Activated effector memory CD4-positive, alpha-beta T cell treated with anti-CD3 and anti-CD28 coated beads, Interleukin-2, amount 50 U/mL, for 16 hours (primary cell): ENCODE data around the gene TMEM250.

Source experiments
- DNase-seq: peaks from one replicate; pipeline ENCODE4 v3.0.0-alpha.2; 2020

Gene TMEM250

DNA sequence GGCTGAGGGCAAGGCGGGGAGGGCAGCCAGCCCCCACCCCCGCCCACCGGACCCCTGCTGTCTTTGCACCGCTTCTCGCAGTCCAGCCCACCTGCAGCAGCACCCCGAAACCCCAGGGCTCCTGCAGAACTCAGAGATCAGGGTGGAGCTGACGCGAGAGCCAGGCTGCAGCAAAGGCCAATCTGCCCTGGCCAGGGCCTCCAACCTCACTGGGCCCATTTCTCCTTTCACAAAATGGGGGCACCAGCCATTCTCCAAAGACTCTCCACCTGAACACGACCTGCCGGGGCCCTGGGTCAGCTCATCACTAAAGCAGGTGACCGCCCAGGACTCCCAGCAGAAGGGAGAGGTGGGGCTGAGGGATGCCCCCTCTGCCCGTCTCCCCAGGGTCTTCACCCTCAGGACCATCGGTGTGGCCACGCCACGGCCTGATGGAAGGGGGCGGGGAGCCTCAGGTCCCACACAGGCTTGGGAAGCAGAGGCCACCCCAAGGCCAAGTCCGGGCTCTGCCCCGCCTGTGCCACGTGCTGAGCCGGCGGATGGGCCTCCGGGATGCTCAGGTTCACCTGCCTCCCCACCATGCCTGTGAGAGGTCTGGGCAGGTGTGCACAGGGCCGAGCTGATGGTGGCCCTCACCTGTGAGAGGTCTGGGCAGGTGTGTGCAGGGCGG, 36.7 kb downstream of the TMEM250 start:
- DNase-seq = no peak

- DNase-seq = no peak
These were observed 37.4 kb downstream of the TMEM250 start for GRCh38 chr9:136081113-136081825.

- no peak for DNase-seq
These were observed 38.0 kb downstream of the TMEM250 start for GRCh38 chr9:136080716-136081112.

DNA sequence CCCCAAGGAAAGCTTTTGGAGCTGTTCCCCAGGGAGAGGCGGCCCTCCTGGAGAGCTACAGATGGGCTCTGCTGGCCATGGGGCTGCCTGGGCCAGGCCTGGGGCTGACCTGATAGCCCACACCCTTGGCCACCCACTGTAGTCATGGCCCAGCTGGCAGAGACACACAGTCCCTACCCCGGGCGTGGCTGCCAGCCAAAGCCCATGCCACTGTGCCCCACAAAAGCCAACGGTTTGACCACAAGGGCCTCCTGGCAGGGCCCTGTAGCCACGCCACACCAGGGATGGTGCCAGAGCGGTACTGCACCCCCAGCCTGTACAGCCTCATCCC, 38.8 kb downstream of the TMEM250 start:
- DNase-seq = no peak

DNA sequence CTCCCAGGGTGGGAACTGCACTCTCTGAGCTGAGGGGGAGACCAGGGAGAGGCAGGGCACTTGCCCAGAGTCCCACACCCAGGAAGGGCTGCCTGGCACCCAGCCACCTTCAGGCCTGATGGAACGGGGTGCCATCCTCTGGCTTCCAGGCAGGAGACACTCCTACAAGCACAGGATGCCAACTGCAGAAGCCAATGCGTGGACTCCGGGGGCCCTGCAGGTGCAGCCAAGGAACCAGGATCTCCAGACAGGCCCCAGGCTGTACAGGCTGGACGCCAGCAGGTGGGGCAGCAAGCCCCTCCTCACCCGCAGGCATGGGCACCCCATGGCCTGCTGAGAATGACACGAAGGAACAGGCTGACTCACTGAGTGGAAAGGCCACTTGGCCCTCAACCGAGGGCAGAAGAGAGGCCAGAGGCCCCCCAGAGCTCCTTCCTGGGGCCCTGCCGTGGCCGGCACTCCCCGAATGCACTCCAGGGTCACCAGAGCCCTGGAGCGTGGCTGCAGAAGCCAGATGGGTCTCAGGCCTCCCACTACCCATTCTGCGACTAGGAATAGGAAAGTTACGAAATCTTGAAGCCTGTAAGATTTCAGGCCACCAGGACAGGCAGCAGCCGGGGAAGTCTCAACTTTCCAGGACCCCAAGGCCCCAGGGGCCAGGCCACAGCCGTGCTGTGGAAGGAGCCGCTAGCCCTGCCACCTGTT, 39.3 kb downstream of the TMEM250 start:
- DNase-seq = no peak

DNA sequence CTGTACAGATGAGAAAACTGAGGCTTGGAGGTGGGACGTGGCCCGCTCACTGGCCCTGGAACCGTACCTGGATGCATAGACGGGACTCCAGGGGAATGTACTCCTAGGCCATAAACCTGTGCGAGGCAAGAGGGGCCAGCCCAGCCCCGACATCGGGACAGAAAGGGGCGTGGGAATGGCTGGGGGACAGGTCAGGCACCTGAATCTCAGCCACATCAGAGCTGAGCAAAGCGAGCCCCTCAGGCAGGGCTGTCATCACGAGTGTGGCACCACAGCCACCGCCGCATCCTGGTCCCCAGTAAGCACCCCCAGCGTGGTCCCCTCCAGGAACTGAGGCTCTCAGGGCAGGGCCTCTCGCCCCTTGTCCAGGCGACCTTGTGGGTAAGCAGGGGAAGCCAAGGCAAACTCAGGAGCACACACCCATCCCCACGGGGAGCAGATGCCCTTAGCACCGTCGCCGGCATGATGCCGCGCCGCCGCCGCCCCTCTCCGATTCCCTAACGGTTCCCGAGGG, 40.1 kb downstream of the TMEM250 start:
- DNase-seq = no peak

GRCh38 chr9:136078024-136078423, 40.7 kb downstream of the TMEM250 start:
- DNase-seq = no peak

GRCh38 chr9:136077491-136077890, 41.2 kb downstream of the TMEM250 start:
- no peak for DNase-seq

- no peak for DNase-seq
These were observed 42.6 kb downstream of the TMEM250 start for GRCh38 chr9:136075881-136076678.

DNA sequence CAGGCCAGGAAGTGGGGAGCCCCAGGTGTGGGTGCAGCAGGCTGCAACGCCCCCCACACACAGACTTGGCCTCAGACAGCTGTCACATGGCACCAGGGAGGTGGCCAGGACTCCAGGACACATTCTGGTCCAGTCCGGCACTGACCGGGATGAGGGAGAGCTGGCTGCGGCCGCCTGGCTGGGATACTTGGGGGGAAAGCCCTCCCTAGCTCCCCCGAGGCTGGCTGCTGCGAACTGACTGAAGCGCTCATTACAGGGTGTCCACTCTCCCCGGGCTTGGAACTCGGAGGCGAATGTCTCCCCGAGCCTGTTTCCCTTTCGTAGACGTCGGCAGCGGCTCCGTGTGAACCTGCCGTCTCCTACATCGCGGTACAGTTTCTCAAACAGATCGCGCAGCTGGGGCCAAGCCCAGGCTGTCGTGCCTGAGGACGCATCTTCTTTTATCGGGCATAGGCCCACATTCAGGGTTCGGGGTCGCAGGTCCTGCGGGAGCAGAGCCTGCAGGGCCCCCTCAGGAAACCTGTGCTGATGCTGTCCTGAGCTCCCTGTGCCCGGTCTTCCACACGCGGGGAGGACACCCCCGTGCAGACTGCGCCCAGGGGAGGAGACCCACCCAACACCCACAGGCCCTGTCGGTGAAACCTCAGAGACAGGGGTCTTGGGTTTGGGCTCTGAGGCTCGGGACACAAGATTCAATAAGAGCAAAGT, 43.4 kb downstream of the TMEM250 start:
- DNase-seq = no peak

- no peak for DNase-seq
These were observed 44.0 kb downstream of the TMEM250 start for GRCh38 chr9:136074706-136075105.
